WERI-Rb-1 (cell line): ENCODE data around the gene BMP6.
A peak's percentile ranks its signal among the peaks of the same experiment; 100 is the strongest.

Experiments used
- DNase-seq: peaks from one replicate; pipeline ENCODE4 v3.0.0-alpha.2; 2020
- H3K27ac ChIP-seq: fragments of 250-450 bp; sonication (Bioruptor Pico); 2 replicates; pipeline ENCODE4 v1.5.1; 2020; ENCODE audit warnings: mild to moderate bottlenecking, moderate library complexity
- H3K27me3 ChIP-seq: fragments of 250-450 bp; sonication (Bioruptor Pico); 2 replicates; pipeline ENCODE4 v1.5.1; 2021; ENCODE audit warnings: mild to moderate bottlenecking, low read depth, moderate library complexity; ENCODE audit not compliant: insufficient read depth, severe bottlenecking
- H3K36me3 ChIP-seq: fragments of 250-450 bp; sonication (Bioruptor Pico); 2 replicates; pipeline ENCODE4 v1.5.1; 2020; ENCODE audit warnings: mild to moderate bottlenecking, moderate library complexity
- H3K4me3 ChIP-seq: 2 replicates; pipeline ENCODE4 v1.5.1; 2011; ENCODE audit warnings: low read depth, mild to moderate bottlenecking, control low read depth, low read length
- H3K9me3 ChIP-seq: fragments of 250-450 bp; sonication (Bioruptor Pico); 2 replicates; pipeline ENCODE4 v1.5.1; 2021; ENCODE audit warnings: mild to moderate bottlenecking, moderate library complexity; ENCODE audit not compliant: severe bottlenecking
- CTCF ChIP-seq: IDR thresholded peaks from 2 replicates; pipeline ENCODE4 v1.5.1; 2011; ENCODE audit warnings: low read depth, mild to moderate bottlenecking, control low read depth, inconsistent platforms, low read length

Gene BMP6

GRCh38 chr6:7727086-7727945, 1.4 kb downstream of the BMP6 start:
- Histone ChIP-seq H3K4me3 (peak overlapping the region; percentile 43), H3K9me3 (no peaks in the 10 kb centered on the region), H3K27me3 (peaks cover 86% of the 10 kb centered on the region), H3K36me3 (no peaks in the 10 kb centered on the region), H3K27ac (no peak overlapping the region)
- TF ChIP-seq CTCF: 0 out of 2 replicates have a peak, but pooled peaks have one; percentile 18
- DNase-seq: peak; percentile 45

DNA sequence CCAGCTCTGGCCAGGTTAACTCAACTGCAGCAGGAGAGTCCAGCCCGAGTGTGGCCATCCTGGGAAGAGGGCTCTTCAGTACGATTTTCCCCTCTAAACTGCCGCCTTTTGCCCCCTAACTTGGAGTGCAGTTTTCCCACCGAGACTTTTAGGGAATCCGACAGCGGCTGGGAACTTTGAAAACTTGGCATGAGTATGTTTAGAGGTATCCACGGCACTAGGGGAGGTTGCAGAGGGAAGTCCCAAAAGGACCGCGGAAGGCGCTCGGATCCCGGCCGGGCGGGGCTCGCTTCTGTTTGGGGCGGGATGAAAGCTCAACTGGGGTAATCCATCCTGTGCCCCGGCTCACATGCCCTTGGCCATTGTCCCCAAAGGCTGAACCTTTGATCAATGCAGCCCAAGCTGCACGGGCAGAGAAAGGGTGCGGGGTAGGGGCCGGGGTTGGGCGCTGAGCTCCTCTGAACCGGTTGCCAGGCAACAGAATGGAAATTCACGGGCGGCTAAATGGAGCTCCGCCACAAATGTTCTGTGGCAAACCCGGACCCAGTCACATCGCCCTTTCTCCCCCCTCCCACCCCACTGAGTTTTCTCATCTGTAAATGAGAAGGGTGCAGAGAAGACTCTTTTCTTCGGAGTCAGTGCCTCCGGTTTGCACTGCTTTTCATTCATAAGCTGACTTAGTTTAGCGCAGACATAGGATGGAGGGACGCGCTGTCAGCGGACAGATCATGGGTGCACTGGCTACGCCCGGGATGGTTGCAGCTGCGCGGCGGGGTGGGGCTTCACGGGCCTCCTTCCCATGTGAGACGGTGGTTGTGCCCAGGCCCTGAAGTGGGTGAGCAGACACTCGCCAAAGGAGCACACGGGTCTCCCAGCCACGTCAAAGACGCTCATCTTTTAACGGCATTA, 2.3 kb downstream of the BMP6 start:
- peak overlapping the region; percentile 32 for H3K4me3 ChIP-seq
- no peaks in the 10 kb centered on the region for H3K9me3 ChIP-seq
- H3K36me3 ChIP-seq: no peaks in the 10 kb centered on the region
- no peak overlapping the region for H3K27ac ChIP-seq
- peaks cover 79% of the 10 kb centered on the region for H3K27me3 ChIP-seq
- TF ChIP-seq CTCF: no peak
- DNase-seq: peak; percentile 35

- no peak for DNase-seq
- Histone ChIP-seq H3K9me3 (no peaks in the 10 kb centered on the region), H3K4me3 (no peak overlapping the region), H3K27ac (no peak overlapping the region), H3K27me3 (peaks cover 76% of the 10 kb centered on the region), H3K36me3 (no peaks in the 10 kb centered on the region)
- TF ChIP-seq CTCF: no peak
Observed at GRCh38 chr6:7728855-7729590, 3.1 kb downstream of the BMP6 start.

- Histone ChIP-seq H3K4me3 (no peak overlapping the region), H3K27me3 (peaks cover 69% of the 10 kb centered on the region), H3K9me3 (no peaks in the 10 kb centered on the region), H3K36me3 (no peaks in the 10 kb centered on the region), H3K27ac (no peak overlapping the region)
- TF ChIP-seq CTCF: no peak
- no peak for DNase-seq
Observed at GRCh38 chr6:7730001-7730783, 4.3 kb downstream of the BMP6 start.

GRCh38 chr6:7730784-7731227, 4.9 kb downstream of the BMP6 start:
- Histone ChIP-seq H3K4me3 (no peak overlapping the region), H3K9me3 (no peaks in the 10 kb centered on the region), H3K36me3 (no peaks in the 10 kb centered on the region), H3K27ac (no peak overlapping the region), H3K27me3 (peaks cover 67% of the 10 kb centered on the region)
- DNase-seq: no peak
- no peak for TF ChIP-seq CTCF
